WTC11 (cell line): ENCODE results near the gene RAD18.

Source experiments
- ELF4 ChIP-seq: sonication (generic); formaldehyde crosslinking; IDR thresholded peaks from 2 replicates; pipeline ENCODE4 v1.8.1; 2022; ENCODE audit warnings: low read depth, mild to moderate bottlenecking, moderate library complexity, missing genetic modification reagents
- TF ChIP-seq, protein P1 (sequence below): sonication (generic); formaldehyde crosslinking; IDR thresholded peaks from 2 replicates; pipeline ENCODE4 v1.8.1; 2022; ENCODE audit warnings: mild to moderate bottlenecking, missing genetic modification reagents, moderate library complexity, borderline replicate concordance
- TF ChIP-seq, protein P2 (sequence below): sonication (generic); formaldehyde crosslinking; conservative IDR thresholded peaks from 2 replicates; pipeline ENCODE4 v1.8.1; 2022; ENCODE audit warnings: mild to moderate bottlenecking, missing genetic modification reagents
- TF ChIP-seq, protein P3 (sequence below): fragments of 200-600 bp; IDR thresholded peaks from 2 replicates; pipeline ENCODE4 v1.8.0; 2022; ENCODE audit warnings: antibody characterized with exemption
- TF ChIP-seq, protein P4 (sequence below): sonication (generic); formaldehyde crosslinking; IDR thresholded peaks from 2 replicates; pipeline ENCODE4 v1.8.0; 2022; ENCODE audit warnings: mild to moderate bottlenecking, missing genetic modification reagents
- TF ChIP-seq, protein P5 (sequence below): sonication (generic); formaldehyde crosslinking; IDR thresholded peaks from 2 replicates; pipeline ENCODE4 v1.8.0; 2022; ENCODE audit warnings: mild to moderate bottlenecking, missing genetic modification reagents
- TF ChIP-seq, protein P6 (sequence below): sonication (generic); formaldehyde crosslinking; IDR thresholded peaks from 2 replicates; pipeline ENCODE4 v1.8.1; 2023; ENCODE audit warnings: mild to moderate bottlenecking, missing genetic modification reagents, moderate library complexity

DNA sequence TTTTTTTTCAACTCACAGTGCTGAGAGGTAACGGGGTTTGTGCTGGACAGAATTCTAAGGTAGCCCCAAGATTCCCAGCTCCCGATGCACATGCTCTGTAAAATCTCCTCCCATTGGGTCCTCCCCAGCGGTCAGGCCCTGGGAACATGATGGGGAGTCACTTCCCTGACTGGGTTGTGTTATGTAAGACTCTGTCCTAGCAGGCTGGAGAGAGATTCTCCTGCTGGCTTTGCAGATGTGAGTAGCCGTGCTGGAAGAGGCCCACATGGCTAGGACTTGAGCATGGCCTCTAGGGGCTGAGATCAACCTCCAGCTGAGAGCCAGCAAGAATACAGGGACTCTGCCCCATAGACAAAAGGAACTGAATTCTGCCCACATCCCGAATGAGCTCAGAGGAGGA lies 110.2 kb downstream of the RAD18 start:
- TF ChIP-seq, protein P1, sequence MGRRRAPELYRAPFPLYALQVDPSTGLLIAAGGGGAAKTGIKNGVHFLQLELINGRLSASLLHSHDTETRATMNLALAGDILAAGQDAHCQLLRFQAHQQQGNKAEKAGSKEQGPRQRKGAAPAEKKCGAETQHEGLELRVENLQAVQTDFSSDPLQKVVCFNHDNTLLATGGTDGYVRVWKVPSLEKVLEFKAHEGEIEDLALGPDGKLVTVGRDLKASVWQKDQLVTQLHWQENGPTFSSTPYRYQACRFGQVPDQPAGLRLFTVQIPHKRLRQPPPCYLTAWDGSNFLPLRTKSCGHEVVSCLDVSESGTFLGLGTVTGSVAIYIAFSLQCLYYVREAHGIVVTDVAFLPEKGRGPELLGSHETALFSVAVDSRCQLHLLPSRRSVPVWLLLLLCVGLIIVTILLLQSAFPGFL (CRISPR knock-in tag): no peak
- TF ChIP-seq, protein P2, sequence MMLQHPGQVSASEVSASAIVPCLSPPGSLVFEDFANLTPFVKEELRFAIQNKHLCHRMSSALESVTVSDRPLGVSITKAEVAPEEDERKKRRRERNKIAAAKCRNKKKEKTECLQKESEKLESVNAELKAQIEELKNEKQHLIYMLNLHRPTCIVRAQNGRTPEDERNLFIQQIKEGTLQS (CRISPR knock-in tag): no peak
- TF ChIP-seq, protein P3, sequence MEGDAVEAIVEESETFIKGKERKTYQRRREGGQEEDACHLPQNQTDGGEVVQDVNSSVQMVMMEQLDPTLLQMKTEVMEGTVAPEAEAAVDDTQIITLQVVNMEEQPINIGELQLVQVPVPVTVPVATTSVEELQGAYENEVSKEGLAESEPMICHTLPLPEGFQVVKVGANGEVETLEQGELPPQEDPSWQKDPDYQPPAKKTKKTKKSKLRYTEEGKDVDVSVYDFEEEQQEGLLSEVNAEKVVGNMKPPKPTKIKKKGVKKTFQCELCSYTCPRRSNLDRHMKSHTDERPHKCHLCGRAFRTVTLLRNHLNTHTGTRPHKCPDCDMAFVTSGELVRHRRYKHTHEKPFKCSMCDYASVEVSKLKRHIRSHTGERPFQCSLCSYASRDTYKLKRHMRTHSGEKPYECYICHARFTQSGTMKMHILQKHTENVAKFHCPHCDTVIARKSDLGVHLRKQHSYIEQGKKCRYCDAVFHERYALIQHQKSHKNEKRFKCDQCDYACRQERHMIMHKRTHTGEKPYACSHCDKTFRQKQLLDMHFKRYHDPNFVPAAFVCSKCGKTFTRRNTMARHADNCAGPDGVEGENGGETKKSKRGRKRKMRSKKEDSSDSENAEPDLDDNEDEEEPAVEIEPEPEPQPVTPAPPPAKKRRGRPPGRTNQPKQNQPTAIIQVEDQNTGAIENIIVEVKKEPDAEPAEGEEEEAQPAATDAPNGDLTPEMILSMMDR: no peak
- TF ChIP-seq, protein P4, sequence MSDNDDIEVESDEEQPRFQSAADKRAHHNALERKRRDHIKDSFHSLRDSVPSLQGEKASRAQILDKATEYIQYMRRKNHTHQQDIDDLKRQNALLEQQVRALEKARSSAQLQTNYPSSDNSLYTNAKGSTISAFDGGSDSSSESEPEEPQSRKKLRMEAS (CRISPR knock-in tag): no peak
- TF ChIP-seq, protein P5, sequence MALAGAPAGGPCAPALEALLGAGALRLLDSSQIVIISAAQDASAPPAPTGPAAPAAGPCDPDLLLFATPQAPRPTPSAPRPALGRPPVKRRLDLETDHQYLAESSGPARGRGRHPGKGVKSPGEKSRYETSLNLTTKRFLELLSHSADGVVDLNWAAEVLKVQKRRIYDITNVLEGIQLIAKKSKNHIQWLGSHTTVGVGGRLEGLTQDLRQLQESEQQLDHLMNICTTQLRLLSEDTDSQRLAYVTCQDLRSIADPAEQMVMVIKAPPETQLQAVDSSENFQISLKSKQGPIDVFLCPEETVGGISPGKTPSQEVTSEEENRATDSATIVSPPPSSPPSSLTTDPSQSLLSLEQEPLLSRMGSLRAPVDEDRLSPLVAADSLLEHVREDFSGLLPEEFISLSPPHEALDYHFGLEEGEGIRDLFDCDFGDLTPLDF: no peak
- TF ChIP-seq, protein P6, sequence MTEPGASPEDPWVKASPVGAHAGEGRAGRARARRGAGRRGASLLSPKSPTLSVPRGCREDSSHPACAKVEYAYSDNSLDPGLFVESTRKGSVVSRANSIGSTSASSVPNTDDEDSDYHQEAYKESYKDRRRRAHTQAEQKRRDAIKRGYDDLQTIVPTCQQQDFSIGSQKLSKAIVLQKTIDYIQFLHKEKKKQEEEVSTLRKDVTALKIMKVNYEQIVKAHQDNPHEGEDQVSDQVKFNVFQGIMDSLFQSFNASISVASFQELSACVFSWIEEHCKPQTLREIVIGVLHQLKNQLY (CRISPR knock-in tag): no peak
- TF ChIP-seq ELF4 (CRISPR knock-in tag): no peak
